HFFc6 (cell line): ENCODE measurements around the gene CRKL. TPM values are rescaled to one million over a fixed set of nuclear protein-coding genes. Genes with fewer than 3 reads are reported as not detected.

ENCODE experiments used
- DNase-seq: peaks from one replicate; pipeline ENCODE4 v3.0.0-alpha.2; 2018
- H3K27ac Mint-ChIP-seq: 2 replicates; pipeline ENCODE4 v1.8.0; 2020; ENCODE audit warnings: mild to moderate bottlenecking, mixed read lengths
- H3K27me3 Mint-ChIP-seq: 2 replicates; pipeline ENCODE4 v1.8.0; 2021; ENCODE audit warnings: mild to moderate bottlenecking, moderate library complexity, mixed read lengths; ENCODE audit not compliant: insufficient read depth
- H3K36me3 Mint-ChIP-seq: 2 replicates; pipeline ENCODE4 v1.8.0; 2021; ENCODE audit warnings: low read depth, mixed read lengths
- H3K4me1 Mint-ChIP-seq: 2 replicates; pipeline ENCODE4 v1.8.0; 2020; ENCODE audit warnings: low read depth, mixed read lengths
- H3K4me3 Mint-ChIP-seq: 2 replicates; pipeline ENCODE4 v1.8.0; 2020; ENCODE audit warnings: mild to moderate bottlenecking, moderate library complexity, mixed read lengths
- H3K9me3 Mint-ChIP-seq: 2 replicates; pipeline ENCODE4 v1.8.0; 2020; ENCODE audit warnings: mild to moderate bottlenecking, mixed read lengths
- CTCF ChIP-seq: fragments of 200-600 bp; sonication (generic); IDR thresholded peaks from 2 replicates; pipeline ENCODE4 v1.5.0; 2021; ENCODE audit warnings: antibody characterized with exemption, mild to moderate bottlenecking
- total RNA-seq, 6 experiments: library from RNA; stranded (reverse); fragmentation: NEBNext Ultra II Directional; extraction: Animal tissue kit (Norgen Biotek cat#: 25700); gene quantifications; 2 replicates in 1 of 6; 3 replicates in 5 of 6; pipeline ENCODE4 v1.2.3, GENCODE V29; 2021

The CRKL gene
- total RNA-seq, 6 experiments from 2014 or later: 44.0 to 51.5 (median 47.6) TPM

GRCh38 chr22:20993304-20994127 is 76.3 kb downstream of the CRKL start:
- DNase-seq: no peak
- no peaks in the 10 kb centered on the region; the same call in 1 of the 2 replicates for H3K36me3 Mint-ChIP-seq
- no peak overlapping the region for H3K27ac Mint-ChIP-seq
- H3K9me3 Mint-ChIP-seq: no peaks in the 10 kb centered on the region
- H3K4me1 Mint-ChIP-seq: no peaks in the 10 kb centered on the region
- TF ChIP-seq CTCF: no peak
- H3K27me3 Mint-ChIP-seq: no peaks in the 10 kb centered on the region
- no peak overlapping the region for H3K4me3 Mint-ChIP-seq

GRCh38 chr22:20994128-20994901 is 77.1 kb downstream of the CRKL start:
- Mint-ChIP-seq H3K27me3 (no peaks in the 10 kb centered on the region), H3K4me3 (no peak overlapping the region), H3K4me1 (no peaks in the 10 kb centered on the region), H3K36me3 (no peaks in the 10 kb centered on the region; the same call in 1 of the 2 replicates), H3K9me3 (no peaks in the 10 kb centered on the region), H3K27ac (no peak overlapping the region)
- TF ChIP-seq CTCF: no peak
- no peak for DNase-seq

- no peaks in the 10 kb centered on the region for H3K4me1 Mint-ChIP-seq
- no peaks in the 10 kb centered on the region; the same call in 1 of the 2 replicates for H3K36me3 Mint-ChIP-seq
- no peak overlapping the region for H3K4me3 Mint-ChIP-seq
- DNase-seq: no peak
- TF ChIP-seq CTCF: no peak
- H3K27me3 Mint-ChIP-seq: no peaks in the 10 kb centered on the region
- H3K27ac Mint-ChIP-seq: no peak overlapping the region
- H3K9me3 Mint-ChIP-seq: no peaks in the 10 kb centered on the region
Observed at GRCh38 chr22:20994902-20995241, 77.7 kb downstream of the CRKL start.

GRCh38 chr22:20995329-20996030 is 78.3 kb downstream of the CRKL start:
- no peaks in the 10 kb centered on the region for H3K9me3 Mint-ChIP-seq
- TF ChIP-seq CTCF: no peak
- no peak overlapping the region for H3K4me3 Mint-ChIP-seq
- no peak for DNase-seq
- H3K27me3 Mint-ChIP-seq: peaks cover 3% of the 10 kb centered on the region; the same call in 1 of the 2 replicates
- H3K36me3 Mint-ChIP-seq: no peaks in the 10 kb centered on the region; the same call in 1 of the 2 replicates
- peaks cover 2% of the 10 kb centered on the region; the same call in 1 of the 2 replicates for H3K4me1 Mint-ChIP-seq
- H3K27ac Mint-ChIP-seq: no peak overlapping the region

- H3K36me3 Mint-ChIP-seq: no peaks in the 10 kb centered on the region; the same call in 1 of the 2 replicates
- H3K4me1 Mint-ChIP-seq: peaks cover 7% of the 10 kb centered on the region
- TF ChIP-seq CTCF: no peak
- peaks cover 5% of the 10 kb centered on the region; the same call in 1 of the 2 replicates for H3K27me3 Mint-ChIP-seq
- H3K9me3 Mint-ChIP-seq: no peaks in the 10 kb centered on the region
- no peak overlapping the region for H3K4me3 Mint-ChIP-seq
- no peak for DNase-seq
- no peak overlapping the region for H3K27ac Mint-ChIP-seq
Observed at GRCh38 chr22:20996031-20996410, 78.8 kb downstream of the CRKL start.
